AG09309 (cell line): ENCODE measurements around the gene SLC7A7.

ENCODE experiments used
- DNase-seq: peaks from one replicate; pipeline ENCODE4 v3.0.0-alpha.2; 2010; ENCODE audit warnings: low read depth
- H3K4me3 ChIP-seq: 2 replicates; pipeline ENCODE4 v1.5.1; 2011; ENCODE audit warnings: mild to moderate bottlenecking, low read depth, low read length, moderate library complexity; ENCODE audit not compliant: control insufficient read depth
- CTCF ChIP-seq: IDR thresholded peaks from 2 replicates; pipeline ENCODE4 v1.5.1; 2011; ENCODE audit warnings: mild to moderate bottlenecking, low read depth, low read length, inconsistent platforms; ENCODE audit not compliant: insufficient read depth, control insufficient read depth; ENCODE audit errors: missing control alignments

SLC7A7 gene

GRCh38 chr14:22842211-22843122, 27.2 kb upstream of the SLC7A7 start:
- no peak for TF ChIP-seq CTCF
- no peak overlapping the region for H3K4me3 ChIP-seq
- DNase-seq = no peak

- no peak overlapping the region for H3K4me3 ChIP-seq
- DNase-seq = no peak
- TF ChIP-seq CTCF = no peak
Observed at GRCh38 chr14:22841769-22842168, 26.5 kb upstream of the SLC7A7 start.

DNA sequence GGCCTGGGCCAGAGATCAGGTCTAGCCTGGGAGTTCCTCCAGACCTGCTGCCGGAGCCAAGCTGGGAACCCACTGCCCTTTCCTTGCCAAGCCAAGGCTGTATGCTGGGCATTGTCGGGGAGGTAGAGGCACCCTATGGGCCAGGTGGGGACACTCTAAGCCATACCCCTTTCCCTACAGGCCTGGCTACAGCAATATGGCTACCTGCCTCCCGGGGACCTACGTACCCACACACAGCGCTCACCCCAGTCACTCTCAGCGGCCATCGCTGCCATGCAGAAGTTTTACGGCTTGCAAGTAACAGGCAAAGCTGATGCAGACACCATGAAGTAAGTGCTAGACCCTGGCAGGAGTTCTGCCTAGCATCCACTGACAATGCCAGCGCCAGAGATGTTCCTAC, 26.1 kb upstream of the SLC7A7 start:
- no peak for DNase-seq
- no peak overlapping the region for H3K4me3 ChIP-seq
- TF ChIP-seq CTCF = no peak

GRCh38 chr14:22839159-22839779, 24.0 kb upstream of the SLC7A7 start:
- DNase-seq = no peak
- TF ChIP-seq CTCF = no peak
- peak overlapping the region; percentile 86 for H3K4me3 ChIP-seq

GRCh38 chr14:22838631-22839041, 23.4 kb upstream of the SLC7A7 start:
- no peak for TF ChIP-seq CTCF
- no peak for DNase-seq
- H3K4me3 ChIP-seq = peak overlapping the region; percentile 86

GRCh38 chr14:22837750-22838538, 22.7 kb upstream of the SLC7A7 start:
- H3K4me3 ChIP-seq = peak overlapping the region; percentile 86
- TF ChIP-seq CTCF = peak; percentile 8
- DNase-seq = no peak
